Liver (tissue), 9 donors: ENCODE results near the gene DHX57. TPM values are rescaled to one million over a fixed set of nuclear protein-coding genes. Genes with fewer than 3 reads are reported as not detected.

ENCODE experiments used
- DNase-seq: peaks from one replicate; pipeline ENCODE4 v3.0.0-alpha.2; 2017; ENCODE audit warnings: low spot score
- H3K27ac ChIP-seq, 2 donors: one replicate each; pipeline ENCODE4 v1.7.0; 2013; ENCODE audit warnings: inconsistent platforms in 2 of 2, low read length in 2 of 2, control low read depth in 1 of 2, low read depth in 1 of 2, mild to moderate bottlenecking in 1 of 2
- H3K27me3 ChIP-seq, 4 donors: one replicate each; pipeline versions ENCODE4 v1.6.1 to v1.7.0; 2013; ENCODE audit warnings: low read length in 3 of 4, inconsistent platforms in 1 of 4, mild to moderate bottlenecking in 1 of 4, moderate library complexity in 1 of 4; ENCODE audit not compliant: control insufficient read depth in 4 of 4, insufficient read depth in 4 of 4
- H3K36me3 ChIP-seq, 4 donors: one replicate each; pipeline versions ENCODE4 v1.6.1 to v1.7.0; 2013; ENCODE audit warnings: low read length in 3 of 4, mild to moderate bottlenecking in 3 of 4, low read depth in 1 of 4, moderate library complexity in 1 of 4; ENCODE audit not compliant: control insufficient read depth in 4 of 4, insufficient read depth in 3 of 4
- H3K4me1 ChIP-seq, 4 donors: one replicate each; pipeline versions ENCODE4 v1.6.1 to v1.7.0; 2013; ENCODE audit warnings: low read length in 3 of 4, mild to moderate bottlenecking in 3 of 4, moderate library complexity in 1 of 4; ENCODE audit not compliant: control insufficient read depth in 4 of 4, insufficient read depth in 4 of 4
- H3K4me3 ChIP-seq, 3 donors: one replicate each; pipeline versions ENCODE4 v1.6.1 to v1.7.0; 2013; ENCODE audit warnings: low read length in 3 of 3, control low read depth in 1 of 3, low read depth in 1 of 3, mild to moderate bottlenecking in 1 of 3
- H3K9ac ChIP-seq, 2 donors: one replicate each; pipeline ENCODE4 v1.7.0; 2013; ENCODE audit warnings: low read length in 2 of 2, mild to moderate bottlenecking in 2 of 2, moderate library complexity in 2 of 2, control low read depth in 1 of 2, low read depth in 1 of 2
- H3K9me3 ChIP-seq, 4 donors: one replicate each; pipeline versions ENCODE4 v1.6.1 to v1.7.0; 2013; ENCODE audit warnings: low read length in 3 of 4; ENCODE audit not compliant: control insufficient read depth in 4 of 4
- CTCF ChIP-seq: fragments of 150-350 bp; IDR thresholded peaks from 2 replicates; pipeline ENCODE4 v1.5.1; 2017; ENCODE audit warnings: improper control_type of control experiment, low read depth, low read length; ENCODE audit not compliant: missing input control
- EGR1 ChIP-seq, 2 donors: IDR thresholded peaks; 2 replicates each; pipeline ENCODE4 v1.6.1; 2016 to 2018; ENCODE audit warnings: antibody characterized with exemption in 2 of 2, low read depth in 2 of 2
- FOXA2 ChIP-seq: IDR thresholded peaks from 2 replicates; pipeline ENCODE4 v1.6.1; 2016; ENCODE audit warnings: antibody characterized with exemption
- GABPA ChIP-seq, 2 donors: IDR thresholded peaks in 1 of 2; conservative IDR thresholded peaks in 1 of 2; 2 replicates each; pipeline ENCODE4 v1.6.1; 2016; ENCODE audit warnings: antibody characterized with exemption in 2 of 2, mild to moderate bottlenecking in 1 of 2, moderate library complexity in 1 of 2
- HNF4A ChIP-seq, 2 donors: conservative IDR thresholded peaks; 2 replicates each; pipeline ENCODE4 v1.6.1; 2016; ENCODE audit warnings: antibody characterized with exemption in 2 of 2, mild to moderate bottlenecking in 2 of 2
- JUND ChIP-seq, 2 donors: IDR thresholded peaks; 2 replicates each; pipeline ENCODE4 v1.6.1; 2016; ENCODE audit warnings: antibody characterized with exemption in 2 of 2
- NR2F2 ChIP-seq: IDR thresholded peaks from 2 replicates; pipeline ENCODE4 v1.6.1; 2016; ENCODE audit warnings: antibody characterized with exemption
- RAD21 ChIP-seq, 2 donors: IDR thresholded peaks; 2 replicates each; pipeline ENCODE4 v1.6.1; 2016; ENCODE audit warnings: antibody characterized with exemption in 2 of 2, mild to moderate bottlenecking in 2 of 2
- RXRA ChIP-seq, 2 donors: IDR thresholded peaks; 2 replicates each; pipeline ENCODE4 v1.6.1; 2017 to 2018; ENCODE audit warnings: antibody characterized with exemption in 2 of 2, mild to moderate bottlenecking in 1 of 2
- SP1 ChIP-seq: IDR thresholded peaks from 2 replicates; pipeline ENCODE4 v1.6.1; 2018; ENCODE audit warnings: antibody characterized with exemption, mild to moderate bottlenecking
- TAF1 ChIP-seq: conservative IDR thresholded peaks from 2 replicates; pipeline ENCODE4 v1.6.1; 2016; ENCODE audit warnings: antibody characterized with exemption, mild to moderate bottlenecking
- YY1 ChIP-seq: IDR thresholded peaks from 2 replicates; pipeline ENCODE4 v1.6.1; 2016; ENCODE audit warnings: antibody characterized with exemption, mild to moderate bottlenecking
- ZBTB33 ChIP-seq: IDR thresholded peaks from 2 replicates; pipeline ENCODE4 v1.6.1; 2016; ENCODE audit warnings: antibody characterized with exemption
- WGBS: extraction: QIAGEN DNeasy Blood & Tissue Kit; methylation state at CpG from one replicate; pipeline ENCODE4 v1.1.7; 2013; 5-methylcytosine and 5-hydroxymethylcytosine counted together
- polyA plus RNA-seq, 2 donors: library from polyadenylated mRNA; stranded (reverse) in 1 of 2; unstranded in 1 of 2; fragments of 200-250 nt in 1 of 2; fragments of >200 nt in 1 of 2; fragmentation: Nextera tagmentation in 1 of 2; extraction: Ambion mirVana in 1 of 2; gene quantifications; one replicate each; pipeline versions ENCODE4 v1.2.1 to v1.2.3, GENCODE V29; 2013 to 2015
- total RNA-seq, 2 donors: library from RNA; depleted of rRNA; stranded (reverse); fragments of >200 nt; gene quantifications; one replicate each; pipeline ENCODE4 v1.2.3, GENCODE V29; 2014
- TF ChIP-seq, protein P1 (sequence below): IDR thresholded peaks from 2 replicates; pipeline ENCODE4 v1.6.1; 2016; ENCODE audit warnings: antibody characterized with exemption, mild to moderate bottlenecking
- TF ChIP-seq, protein P2 (sequence below): IDR thresholded peaks from 2 replicates; pipeline ENCODE4 v1.6.1; 2016; ENCODE audit warnings: antibody characterized with exemption
- donor health status: healthy.
- donor health status: healthy.
- donor health status: healthy.
- donor health status: healthy.
- donor health status: healthy.

Gene DHX57
- total and polyA plus RNA-seq, 4 donors = 2.8 to 8.7 (median 5.4) TPM

DNA sequence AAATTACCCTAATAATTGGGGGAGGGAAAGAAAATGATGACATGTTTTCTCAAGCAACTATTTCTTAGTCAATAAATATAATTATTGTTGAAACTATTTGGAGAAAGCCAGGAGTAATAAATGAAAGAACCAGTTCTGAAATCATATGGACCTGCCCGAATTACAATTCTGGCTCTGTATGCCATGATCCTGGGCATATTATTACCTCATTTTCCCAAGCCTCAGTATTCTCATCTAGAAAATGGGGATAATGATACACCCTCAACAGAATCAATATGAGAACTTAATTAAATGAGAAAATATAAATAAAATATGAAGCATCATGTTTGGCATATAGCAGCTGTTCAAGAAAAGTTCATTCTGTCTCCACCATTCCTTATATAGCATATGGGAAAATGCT is 36.9 kb upstream of the DHX57 start:
- Histone ChIP-seq H3K27ac (no peak overlapping the region), H3K4me3 (no peak overlapping the region), H3K27me3 (no peaks in the 10 kb centered on the region), H3K4me1 (no peaks in the 10 kb centered on the region), H3K9ac (no peak overlapping the region), H3K36me3 (no peaks in the 10 kb centered on the region), H3K9me3 (no peaks in the 10 kb centered on the region)
- WGBS = 92% methylated on average over 1 of the region's 1 CpG
- DNase-seq = no peak
- TF ChIP-seq ZBTB33 (no peak), EGR1 (IDR thresholded peaks at IDR 0.05; ENCODE audit: low read depth in 2 of 2) (no peak), TAF1 (no peak), GABPA (IDR thresholded peaks at IDR 0.05 in 1 of 2, conservative IDR thresholded peaks at IDR 0.05 in 1 of 2) (no peak), RAD21 (IDR thresholded peaks at IDR 0.05) (no peak), NR2F2 (no peak), JUND (IDR thresholded peaks at IDR 0.05) (no peak), RXRA (IDR thresholded peaks at IDR 0.05) (no peak), SP1 (no peak), YY1 (no peak), HNF4A (conservative IDR thresholded peaks at IDR 0.05) (no peak), CTCF (no peak)
- TF ChIP-seq, protein P1, sequence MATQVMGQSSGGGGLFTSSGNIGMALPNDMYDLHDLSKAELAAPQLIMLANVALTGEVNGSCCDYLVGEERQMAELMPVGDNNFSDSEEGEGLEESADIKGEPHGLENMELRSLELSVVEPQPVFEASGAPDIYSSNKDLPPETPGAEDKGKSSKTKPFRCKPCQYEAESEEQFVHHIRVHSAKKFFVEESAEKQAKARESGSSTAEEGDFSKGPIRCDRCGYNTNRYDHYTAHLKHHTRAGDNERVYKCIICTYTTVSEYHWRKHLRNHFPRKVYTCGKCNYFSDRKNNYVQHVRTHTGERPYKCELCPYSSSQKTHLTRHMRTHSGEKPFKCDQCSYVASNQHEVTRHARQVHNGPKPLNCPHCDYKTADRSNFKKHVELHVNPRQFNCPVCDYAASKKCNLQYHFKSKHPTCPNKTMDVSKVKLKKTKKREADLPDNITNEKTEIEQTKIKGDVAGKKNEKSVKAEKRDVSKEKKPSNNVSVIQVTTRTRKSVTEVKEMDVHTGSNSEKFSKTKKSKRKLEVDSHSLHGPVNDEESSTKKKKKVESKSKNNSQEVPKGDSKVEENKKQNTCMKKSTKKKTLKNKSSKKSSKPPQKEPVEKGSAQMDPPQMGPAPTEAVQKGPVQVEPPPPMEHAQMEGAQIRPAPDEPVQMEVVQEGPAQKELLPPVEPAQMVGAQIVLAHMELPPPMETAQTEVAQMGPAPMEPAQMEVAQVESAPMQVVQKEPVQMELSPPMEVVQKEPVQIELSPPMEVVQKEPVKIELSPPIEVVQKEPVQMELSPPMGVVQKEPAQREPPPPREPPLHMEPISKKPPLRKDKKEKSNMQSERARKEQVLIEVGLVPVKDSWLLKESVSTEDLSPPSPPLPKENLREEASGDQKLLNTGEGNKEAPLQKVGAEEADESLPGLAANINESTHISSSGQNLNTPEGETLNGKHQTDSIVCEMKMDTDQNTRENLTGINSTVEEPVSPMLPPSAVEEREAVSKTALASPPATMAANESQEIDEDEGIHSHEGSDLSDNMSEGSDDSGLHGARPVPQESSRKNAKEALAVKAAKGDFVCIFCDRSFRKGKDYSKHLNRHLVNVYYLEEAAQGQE = no peak
- TF ChIP-seq, protein P2, sequence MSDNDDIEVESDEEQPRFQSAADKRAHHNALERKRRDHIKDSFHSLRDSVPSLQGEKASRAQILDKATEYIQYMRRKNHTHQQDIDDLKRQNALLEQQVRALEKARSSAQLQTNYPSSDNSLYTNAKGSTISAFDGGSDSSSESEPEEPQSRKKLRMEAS = no peak

DNA sequence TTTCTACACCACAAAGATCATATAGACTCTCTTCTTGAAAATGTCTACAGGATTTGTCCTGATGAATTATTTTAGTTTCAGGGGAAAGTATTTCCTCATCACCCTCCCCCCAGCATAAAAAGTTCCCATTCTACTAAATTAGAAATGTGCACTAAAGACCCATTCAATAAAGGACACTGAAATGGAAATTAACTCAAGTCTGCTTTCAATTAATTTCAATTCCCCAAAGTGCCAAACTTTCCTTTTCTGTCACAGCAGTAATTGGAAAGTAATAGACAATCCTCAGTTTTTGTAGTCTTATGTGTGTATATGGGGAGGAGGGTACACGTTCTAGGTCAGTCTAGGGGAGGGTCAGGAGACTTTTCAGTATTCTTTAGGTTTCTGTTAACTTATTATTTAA is 35.5 kb upstream of the DHX57 start:
- no peaks in the 10 kb centered on the region for H3K36me3 ChIP-seq
- H3K4me1 ChIP-seq = no peaks in the 10 kb centered on the region
- H3K9ac ChIP-seq = no peak overlapping the region
- H3K4me3 ChIP-seq = no peak overlapping the region
- no peak for DNase-seq
- WGBS = 98% methylated on average over 1 of the region's 1 CpG
- no peaks in the 10 kb centered on the region for H3K27me3 ChIP-seq
- no peaks in the 10 kb centered on the region for H3K9me3 ChIP-seq
- TF ChIP-seq, protein P1 = no peak
- TF ChIP-seq SP1 = no peak
- TF ChIP-seq NR2F2 = no peak
- no peak for TF ChIP-seq HNF4A (conservative IDR thresholded peaks at IDR 0.05)
- TF ChIP-seq JUND (IDR thresholded peaks at IDR 0.05) = no peak
- no peak for TF ChIP-seq TAF1
- TF ChIP-seq ZBTB33 = no peak
- TF ChIP-seq GABPA (IDR thresholded peaks at IDR 0.05 in 1 of 2, conservative IDR thresholded peaks at IDR 0.05 in 1 of 2) = no peak
- TF ChIP-seq FOXA2 = no peak
- TF ChIP-seq YY1 = no peak
- TF ChIP-seq RAD21 (IDR thresholded peaks at IDR 0.05) = no peak
- TF ChIP-seq, protein P2 = no peak
- no peak overlapping the region for H3K27ac ChIP-seq
